C4-2B (cell line): ENCODE results near the gene IGF2R.

Experiments
- ZFX ChIP-seq: fragments of 450-650 bp; IDR thresholded peaks from 2 replicates; pipeline ENCODE4 v1.6.1; 2017
- TF ChIP-seq, protein P1 (sequence below): fragments of 450-650 bp; conservative IDR thresholded peaks from 2 replicates; pipeline ENCODE4 v1.5.1; 2017; ENCODE audit warnings: mild to moderate bottlenecking

DNA sequence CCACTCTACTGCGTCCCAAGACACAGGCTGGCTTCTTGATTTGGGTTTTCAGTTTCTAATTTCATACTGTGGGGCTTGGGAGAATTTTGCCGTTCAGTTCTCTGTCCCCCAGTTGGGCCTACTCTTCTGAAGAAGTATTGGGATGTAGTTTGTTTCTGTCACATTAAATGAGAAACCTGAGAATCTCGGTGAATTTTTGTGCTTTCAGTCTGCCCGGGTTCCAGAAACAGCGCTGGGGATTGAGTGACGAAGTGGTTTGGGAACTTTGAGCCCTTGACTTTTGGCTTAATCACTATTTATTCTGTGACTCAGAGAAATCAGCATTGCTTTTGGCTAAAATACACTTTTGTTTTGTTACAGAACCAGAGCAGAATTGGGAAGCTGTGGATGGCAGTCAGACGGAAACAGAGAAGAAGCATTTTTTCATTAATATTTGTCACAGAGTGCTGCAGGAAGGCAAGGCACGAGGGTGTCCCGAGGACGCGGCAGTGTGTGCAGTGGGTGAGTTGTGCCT lies 74.0 kb downstream of the IGF2R start:
- TF ChIP-seq, protein P1, sequence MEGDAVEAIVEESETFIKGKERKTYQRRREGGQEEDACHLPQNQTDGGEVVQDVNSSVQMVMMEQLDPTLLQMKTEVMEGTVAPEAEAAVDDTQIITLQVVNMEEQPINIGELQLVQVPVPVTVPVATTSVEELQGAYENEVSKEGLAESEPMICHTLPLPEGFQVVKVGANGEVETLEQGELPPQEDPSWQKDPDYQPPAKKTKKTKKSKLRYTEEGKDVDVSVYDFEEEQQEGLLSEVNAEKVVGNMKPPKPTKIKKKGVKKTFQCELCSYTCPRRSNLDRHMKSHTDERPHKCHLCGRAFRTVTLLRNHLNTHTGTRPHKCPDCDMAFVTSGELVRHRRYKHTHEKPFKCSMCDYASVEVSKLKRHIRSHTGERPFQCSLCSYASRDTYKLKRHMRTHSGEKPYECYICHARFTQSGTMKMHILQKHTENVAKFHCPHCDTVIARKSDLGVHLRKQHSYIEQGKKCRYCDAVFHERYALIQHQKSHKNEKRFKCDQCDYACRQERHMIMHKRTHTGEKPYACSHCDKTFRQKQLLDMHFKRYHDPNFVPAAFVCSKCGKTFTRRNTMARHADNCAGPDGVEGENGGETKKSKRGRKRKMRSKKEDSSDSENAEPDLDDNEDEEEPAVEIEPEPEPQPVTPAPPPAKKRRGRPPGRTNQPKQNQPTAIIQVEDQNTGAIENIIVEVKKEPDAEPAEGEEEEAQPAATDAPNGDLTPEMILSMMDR: no peak
- no peak for TF ChIP-seq ZFX
